ENCODE results near the gene MCTP1. TPM values are rescaled to one million over a fixed set of nuclear protein-coding genes. Genes with fewer than 3 reads are reported as not detected.

Gene MCTP1
- total RNA-seq, 1 donor from 2014 or later = not detected

DNA sequence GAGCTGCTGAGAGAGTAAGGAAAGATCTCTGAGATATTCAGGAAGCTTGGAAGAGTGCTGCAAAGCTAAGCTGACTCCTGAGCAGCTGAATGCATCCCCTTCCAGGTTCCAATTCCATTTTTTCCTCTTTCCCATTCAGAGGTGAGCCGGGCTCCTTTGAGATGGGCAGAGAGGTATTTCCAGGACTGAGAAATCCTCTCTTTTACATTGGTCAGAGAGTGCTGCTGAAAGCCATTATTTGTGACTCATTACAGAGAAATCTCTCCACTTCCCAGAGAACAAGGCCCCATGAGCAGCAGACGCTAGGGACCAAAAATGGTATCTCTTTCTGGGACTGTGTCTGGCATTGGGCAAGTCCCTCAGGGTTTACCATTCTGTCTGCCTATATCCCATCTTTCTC, 3.7 kb downstream of the MCTP1 start:
- Mint-ChIP-seq H3K9me3 (no peaks in the 10 kb centered on the region), H3K27me3 (ENCODE audit: insufficient read depth) (peaks cover 47% of the 10 kb centered on the region), H3K4me3 (no peak overlapping the region), H3K4me1 (ENCODE audit: low read depth) (peaks cover 11% of the 10 kb centered on the region), H3K36me3 (ENCODE audit: low read depth) (no peaks in the 10 kb centered on the region), H3K27ac (no peak overlapping the region)
- no peak for DNase-seq (ENCODE audit: low spot score)
- intact Hi-C loops (cut with micrococcal nuclease) = loop anchor here (10.0 kb wide), 1 partner anchor 1696 kb away; the partner anchor contains the start of genes NR2F1 and NR2F1-AS1

DNA sequence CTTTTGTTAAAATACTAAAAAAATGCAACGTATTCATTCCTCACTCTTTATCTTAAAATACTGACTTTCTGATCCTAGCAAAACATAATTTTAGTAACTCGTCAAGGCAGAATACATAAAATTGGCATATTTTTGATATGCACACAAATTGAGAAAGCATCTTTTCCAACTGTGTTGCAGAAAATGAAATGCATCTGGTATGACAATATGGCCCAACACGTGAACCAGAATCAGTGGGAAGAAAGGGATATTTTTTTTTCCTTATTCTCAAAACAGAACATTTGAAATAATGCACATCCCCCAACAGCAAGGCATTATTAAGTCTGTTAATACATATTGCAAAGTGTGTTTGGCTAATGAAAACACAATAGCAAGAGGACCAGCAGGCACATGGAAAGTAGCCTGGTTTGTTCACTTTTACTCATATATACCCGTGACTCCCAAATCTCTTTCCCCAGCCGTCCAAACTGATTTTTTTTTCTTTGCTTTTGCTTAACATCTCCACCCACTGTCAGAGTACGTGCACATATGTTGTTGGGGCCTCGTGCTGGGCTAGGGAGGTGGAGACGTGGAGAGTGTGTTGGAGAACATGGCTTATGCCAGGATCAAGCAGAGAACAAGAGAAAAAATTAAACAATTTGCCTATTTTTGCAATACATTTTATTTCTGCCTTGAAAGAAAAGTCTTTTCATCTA, 4.3 kb downstream of the MCTP1 start:
- peaks cover 44% of the 10 kb centered on the region for H3K27me3 Mint-ChIP-seq (ENCODE audit: insufficient read depth)
- no peak overlapping the region for H3K4me3 Mint-ChIP-seq
- no peaks in the 10 kb centered on the region for H3K36me3 Mint-ChIP-seq (ENCODE audit: low read depth)
- no peaks in the 10 kb centered on the region for H3K9me3 Mint-ChIP-seq
- H3K4me1 Mint-ChIP-seq (ENCODE audit: low read depth) = peaks cover 10% of the 10 kb centered on the region
- no peak for DNase-seq (ENCODE audit: low spot score)
- H3K27ac Mint-ChIP-seq = no peak overlapping the region
- intact Hi-C loops (cut with micrococcal nuclease) = loop anchor here (10.0 kb wide), 1 partner anchor 1696 kb away; the partner anchor contains the start of genes NR2F1 and NR2F1-AS1

DNA sequence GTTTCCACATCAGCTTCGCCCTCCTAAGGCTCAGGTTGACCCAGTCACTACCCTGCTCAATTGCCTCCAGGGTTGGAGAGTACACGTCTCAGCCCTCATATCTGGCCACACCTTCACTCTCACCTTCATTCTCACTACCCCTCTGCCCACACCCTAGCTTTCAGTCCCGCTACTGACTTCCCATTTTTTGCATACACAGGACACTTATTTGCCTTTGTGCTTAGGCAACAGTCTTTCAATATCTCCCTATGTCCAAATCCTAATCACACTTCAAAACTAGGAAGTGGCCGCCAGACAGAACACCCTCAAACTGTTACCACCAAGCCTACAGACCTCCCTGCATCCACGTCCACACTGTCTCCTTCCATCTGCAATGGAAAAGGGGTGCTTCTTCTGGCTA, 10.9 kb downstream of the MCTP1 start:
- H3K4me3 Mint-ChIP-seq = no peak overlapping the region
- no peaks in the 10 kb centered on the region for H3K36me3 Mint-ChIP-seq (ENCODE audit: low read depth)
- intact Hi-C loops (cut with micrococcal nuclease) = no loop called here
- no peaks in the 10 kb centered on the region for H3K4me1 Mint-ChIP-seq (ENCODE audit: low read depth)
- DNase-seq (ENCODE audit: low spot score) = no peak
- H3K27ac Mint-ChIP-seq = no peak overlapping the region
- H3K9me3 Mint-ChIP-seq = no peaks in the 10 kb centered on the region
- H3K27me3 Mint-ChIP-seq (ENCODE audit: insufficient read depth) = peaks cover 11% of the 10 kb centered on the region

DNA sequence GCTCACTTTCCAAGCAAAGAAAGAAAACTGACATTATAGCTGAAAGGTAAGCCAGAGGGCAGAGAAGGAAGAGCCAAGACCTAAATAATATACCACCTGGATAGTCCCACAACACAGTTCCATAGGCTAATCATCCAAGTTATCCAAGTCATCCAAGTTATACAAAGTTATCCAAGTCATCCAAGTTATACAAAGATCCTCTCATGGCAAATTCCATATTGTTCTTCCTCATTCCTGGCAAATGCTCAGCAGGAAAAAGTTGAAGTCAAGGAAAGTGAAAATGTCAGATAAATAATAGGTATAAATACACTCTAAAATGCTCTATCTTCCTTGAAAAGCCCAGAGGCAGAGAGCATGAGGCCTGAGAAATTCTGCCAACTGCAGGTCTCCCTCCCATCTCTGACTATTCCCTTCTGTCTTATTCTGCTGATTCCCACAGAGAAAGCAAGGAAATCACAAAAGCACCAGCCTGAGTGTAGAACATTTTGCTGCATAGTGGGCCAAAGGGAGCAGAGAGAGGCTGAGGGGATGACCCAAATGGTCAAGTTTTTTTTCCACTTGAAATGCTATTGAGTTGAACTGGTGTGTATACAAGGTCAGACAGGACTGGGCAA, 12.5 kb downstream of the MCTP1 start:
- Mint-ChIP-seq H3K9me3 (no peaks in the 10 kb centered on the region), H3K4me3 (no peak overlapping the region), H3K27ac (no peak overlapping the region), H3K36me3 (ENCODE audit: low read depth) (no peaks in the 10 kb centered on the region), H3K4me1 (ENCODE audit: low read depth) (no peaks in the 10 kb centered on the region), H3K27me3 (ENCODE audit: insufficient read depth) (peaks cover 16% of the 10 kb centered on the region)
- intact Hi-C loops (cut with micrococcal nuclease) = no loop called here
- DNase-seq (ENCODE audit: low spot score) = no peak

DNA sequence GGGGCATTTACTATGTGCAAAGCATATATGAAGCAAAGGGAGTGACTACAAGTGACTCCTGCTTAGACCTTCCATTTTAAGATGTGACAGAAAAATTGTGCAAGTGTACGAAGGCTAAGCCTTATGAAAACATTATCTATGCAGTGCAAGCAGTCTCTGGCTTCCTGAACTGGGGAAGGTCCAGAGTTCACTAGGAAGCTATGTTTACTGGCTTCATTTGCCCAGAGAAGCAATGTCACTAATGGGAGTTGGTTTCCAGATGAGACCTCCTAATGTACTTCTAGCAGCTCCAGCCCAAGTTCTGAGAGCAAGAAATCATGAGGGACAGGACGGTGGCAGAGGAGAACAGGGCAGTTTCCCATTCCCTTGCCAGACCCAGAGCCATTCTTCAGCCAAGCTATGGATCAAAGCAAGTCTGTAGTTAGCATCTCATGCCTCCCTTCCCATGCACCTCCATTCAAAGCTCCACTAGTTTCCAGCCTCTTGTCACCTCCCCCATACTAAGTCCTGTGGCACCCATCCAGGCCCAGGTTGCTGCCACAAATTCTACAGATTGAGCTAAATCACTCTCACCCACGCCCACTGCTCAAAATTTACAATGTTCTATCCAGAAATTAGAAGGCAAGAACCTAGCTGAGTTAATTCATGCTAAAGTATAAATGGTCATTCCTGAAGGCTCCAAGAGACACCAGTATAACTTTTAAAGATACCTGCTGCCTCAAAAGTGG, 21.8 kb downstream of the MCTP1 start:
- no peaks in the 10 kb centered on the region for H3K4me1 Mint-ChIP-seq (ENCODE audit: low read depth)
- H3K36me3 Mint-ChIP-seq (ENCODE audit: low read depth) = no peaks in the 10 kb centered on the region
- H3K27me3 Mint-ChIP-seq (ENCODE audit: insufficient read depth) = peaks cover 13% of the 10 kb centered on the region
- H3K9me3 Mint-ChIP-seq = no peaks in the 10 kb centered on the region
- no peak for DNase-seq (ENCODE audit: low spot score)
- no peak overlapping the region for H3K27ac Mint-ChIP-seq
- intact Hi-C loops (cut with micrococcal nuclease) = no loop called here
- no peak overlapping the region for H3K4me3 Mint-ChIP-seq

DNA sequence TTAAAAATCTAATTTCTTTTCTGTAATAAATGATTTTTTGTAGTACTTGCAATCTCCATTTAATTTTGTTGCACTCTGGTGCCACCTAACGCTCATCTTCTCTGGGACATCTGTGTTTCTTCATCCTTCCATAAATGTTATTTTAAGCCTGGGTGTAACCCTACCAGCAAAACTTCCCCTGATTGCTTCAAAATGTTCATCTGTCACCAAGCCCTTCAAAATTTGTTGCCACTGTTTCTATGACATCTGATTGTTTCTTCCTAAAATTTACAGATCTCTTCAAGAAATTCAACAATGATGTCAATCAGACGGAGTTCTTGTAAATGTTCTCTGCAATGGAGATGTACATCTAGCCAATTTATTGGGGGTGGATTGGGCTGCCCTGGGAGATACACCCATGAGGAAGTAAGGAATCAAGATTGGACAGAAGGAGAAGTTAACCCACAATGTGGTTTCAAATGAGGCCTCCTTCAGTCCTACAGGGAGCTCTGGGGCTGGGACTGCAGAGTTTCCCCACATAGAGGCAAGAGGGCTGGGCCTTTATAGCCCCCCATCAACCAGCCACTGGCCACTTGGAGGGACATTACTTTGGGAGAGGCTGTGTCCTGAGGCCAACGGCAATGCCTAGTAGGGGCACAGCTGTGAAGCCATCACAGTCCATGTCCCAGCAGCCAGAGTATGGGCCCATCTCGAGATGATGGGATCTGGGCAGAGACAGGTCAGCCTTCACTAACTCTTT, 23.3 kb downstream of the MCTP1 start:
- H3K4me1 Mint-ChIP-seq (ENCODE audit: low read depth) = no peaks in the 10 kb centered on the region
- no peak overlapping the region for H3K27ac Mint-ChIP-seq
- H3K4me3 Mint-ChIP-seq = no peak overlapping the region
- H3K36me3 Mint-ChIP-seq (ENCODE audit: low read depth) = no peaks in the 10 kb centered on the region
- H3K9me3 Mint-ChIP-seq = no peaks in the 10 kb centered on the region
- peaks cover 6% of the 10 kb centered on the region for H3K27me3 Mint-ChIP-seq (ENCODE audit: insufficient read depth)
- DNase-seq (ENCODE audit: low spot score) = no peak
- intact Hi-C loops (cut with micrococcal nuclease) = loop anchor here (1.0 kb wide), 1 partner anchor 293 kb away; no protein-coding TSS in a partner anchor

DNA sequence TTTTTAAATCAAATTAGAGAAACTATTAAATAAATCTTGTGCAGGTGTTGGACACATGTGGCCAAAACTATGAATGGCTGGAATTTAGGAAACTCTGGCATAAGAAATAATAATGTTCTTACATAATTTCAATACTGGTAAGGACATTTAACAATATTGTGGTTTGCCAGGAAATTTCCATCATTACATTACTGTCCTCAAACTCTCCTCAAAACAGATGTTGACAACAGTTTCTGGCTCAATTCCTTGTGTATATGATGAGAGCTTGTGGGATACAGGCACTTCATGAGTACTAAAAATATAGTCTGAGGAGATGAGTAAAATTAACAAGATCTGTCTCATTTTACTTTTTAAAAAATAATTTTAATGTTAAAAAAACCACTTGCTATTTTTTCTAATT, 27.9 kb downstream of the MCTP1 start:
- no peaks in the 10 kb centered on the region for H3K4me1 Mint-ChIP-seq (ENCODE audit: low read depth)
- H3K27me3 Mint-ChIP-seq (ENCODE audit: insufficient read depth) = peaks cover 19% of the 10 kb centered on the region
- DNase-seq (ENCODE audit: low spot score) = no peak
- H3K4me3 Mint-ChIP-seq = no peak overlapping the region
- intact Hi-C loops (cut with micrococcal nuclease) = no loop called here
- no peak overlapping the region for H3K27ac Mint-ChIP-seq
- H3K9me3 Mint-ChIP-seq = no peaks in the 10 kb centered on the region
- H3K36me3 Mint-ChIP-seq (ENCODE audit: low read depth) = no peaks in the 10 kb centered on the region

DNA sequence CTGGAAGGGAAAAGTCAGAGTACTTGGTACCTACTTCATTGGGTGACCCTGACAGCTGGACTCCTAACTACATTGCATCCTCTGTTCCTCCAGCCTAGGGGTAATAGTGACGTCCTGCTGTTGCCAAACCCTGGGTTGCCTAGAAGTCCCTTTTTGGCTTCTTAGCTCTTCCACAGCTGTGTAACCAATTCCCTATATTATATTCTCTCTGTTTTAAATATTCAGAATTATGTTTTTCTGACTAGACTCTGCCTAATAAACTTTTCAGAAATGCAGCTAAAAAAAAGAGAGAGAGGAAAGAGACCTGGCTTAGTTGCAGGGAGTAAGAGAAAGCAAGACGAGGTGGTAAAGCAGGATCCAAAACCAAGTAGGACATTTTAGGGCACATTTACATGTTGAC, 28.4 kb downstream of the MCTP1 start:
- intact Hi-C loops (cut with micrococcal nuclease) = no loop called here
- DNase-seq (ENCODE audit: low spot score) = no peak
- H3K27ac Mint-ChIP-seq = no peak overlapping the region
- no peaks in the 10 kb centered on the region for H3K36me3 Mint-ChIP-seq (ENCODE audit: low read depth)
- H3K4me3 Mint-ChIP-seq = no peak overlapping the region
- H3K27me3 Mint-ChIP-seq (ENCODE audit: insufficient read depth) = peaks cover 16% of the 10 kb centered on the region
- no peaks in the 10 kb centered on the region for H3K4me1 Mint-ChIP-seq (ENCODE audit: low read depth)
- H3K9me3 Mint-ChIP-seq = no peaks in the 10 kb centered on the region

DNA sequence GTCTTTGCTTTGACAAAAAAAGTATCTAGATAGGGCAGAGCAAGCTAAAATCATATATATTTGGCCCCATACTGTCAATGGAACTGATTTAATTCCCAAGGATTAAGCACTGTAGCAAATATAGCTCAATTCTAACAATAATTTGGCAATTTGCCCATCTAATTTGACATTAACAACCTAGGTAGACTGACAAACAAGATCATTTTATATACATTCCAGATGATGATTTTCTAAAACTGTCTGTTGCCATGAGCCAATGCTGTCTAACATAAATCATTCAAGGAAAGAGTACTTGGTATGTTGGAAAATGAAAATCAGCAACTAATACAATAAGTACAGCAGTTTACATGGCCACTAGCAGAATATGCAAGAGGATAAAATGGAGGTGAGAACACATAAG, 32.1 kb downstream of the MCTP1 start:
- no peaks in the 10 kb centered on the region for H3K9me3 Mint-ChIP-seq
- H3K4me1 Mint-ChIP-seq (ENCODE audit: low read depth) = no peaks in the 10 kb centered on the region
- intact Hi-C loops (cut with micrococcal nuclease) = no loop called here
- H3K36me3 Mint-ChIP-seq (ENCODE audit: low read depth) = no peaks in the 10 kb centered on the region
- H3K4me3 Mint-ChIP-seq = no peak overlapping the region
- H3K27me3 Mint-ChIP-seq (ENCODE audit: insufficient read depth) = peaks cover 12% of the 10 kb centered on the region
- DNase-seq (ENCODE audit: low spot score) = no peak
- no peak overlapping the region for H3K27ac Mint-ChIP-seq

DNA sequence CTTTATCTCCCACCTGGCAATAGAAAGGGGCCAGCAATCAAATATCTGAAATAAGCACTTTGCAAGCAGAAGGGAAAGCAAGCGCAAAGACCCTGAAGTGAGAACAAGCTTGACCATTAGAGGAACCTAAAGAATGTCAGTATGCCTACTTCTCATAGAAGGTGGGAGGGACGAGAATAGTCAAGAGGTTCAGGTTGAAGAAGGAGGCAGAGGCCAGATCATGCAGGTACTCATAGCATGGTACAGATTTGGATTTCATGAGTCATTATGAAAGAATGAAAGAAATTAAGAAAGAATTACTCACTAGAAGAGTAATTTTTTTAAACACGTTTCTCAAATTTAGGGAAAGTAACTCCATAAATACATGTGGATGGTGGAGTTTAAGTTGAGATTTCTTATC, 33.7 kb downstream of the MCTP1 start:
- DNase-seq (ENCODE audit: low spot score) = no peak
- Mint-ChIP-seq H3K9me3 (no peaks in the 10 kb centered on the region), H3K36me3 (ENCODE audit: low read depth) (no peaks in the 10 kb centered on the region), H3K4me3 (no peak overlapping the region), H3K27me3 (ENCODE audit: insufficient read depth) (peaks cover 13% of the 10 kb centered on the region), H3K4me1 (ENCODE audit: low read depth) (no peaks in the 10 kb centered on the region), H3K27ac (no peak overlapping the region)
- intact Hi-C loops (cut with micrococcal nuclease) = no loop called here

DNA sequence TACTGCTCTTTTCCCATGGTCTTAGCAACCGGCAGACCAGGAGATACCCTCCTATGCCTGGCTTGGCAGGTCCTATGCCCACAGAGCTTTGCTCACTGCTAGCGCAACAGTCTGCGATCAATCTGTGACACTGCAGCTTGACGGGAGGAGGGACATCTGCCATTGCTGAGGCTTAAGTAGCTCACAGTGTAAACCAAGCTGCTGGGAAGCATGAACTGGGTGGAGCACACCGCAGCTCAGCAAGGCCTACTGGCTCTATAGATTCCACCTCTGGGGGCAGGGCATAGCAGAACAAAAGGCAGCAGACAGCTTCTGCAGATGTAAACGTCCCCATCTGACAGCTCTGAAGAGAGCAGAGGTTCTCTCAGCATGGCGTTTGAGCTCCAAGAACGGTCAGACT, 40.4 kb downstream of the MCTP1 start:
- Mint-ChIP-seq H3K4me3 (no peak overlapping the region), H3K36me3 (ENCODE audit: low read depth) (no peaks in the 10 kb centered on the region), H3K9me3 (no peaks in the 10 kb centered on the region), H3K4me1 (ENCODE audit: low read depth) (peaks cover 5% of the 10 kb centered on the region), H3K27ac (no peak overlapping the region), H3K27me3 (ENCODE audit: insufficient read depth) (peaks cover 2% of the 10 kb centered on the region)
- intact Hi-C loops (cut with micrococcal nuclease) = no loop called here
- no peak for DNase-seq (ENCODE audit: low spot score)

DNA sequence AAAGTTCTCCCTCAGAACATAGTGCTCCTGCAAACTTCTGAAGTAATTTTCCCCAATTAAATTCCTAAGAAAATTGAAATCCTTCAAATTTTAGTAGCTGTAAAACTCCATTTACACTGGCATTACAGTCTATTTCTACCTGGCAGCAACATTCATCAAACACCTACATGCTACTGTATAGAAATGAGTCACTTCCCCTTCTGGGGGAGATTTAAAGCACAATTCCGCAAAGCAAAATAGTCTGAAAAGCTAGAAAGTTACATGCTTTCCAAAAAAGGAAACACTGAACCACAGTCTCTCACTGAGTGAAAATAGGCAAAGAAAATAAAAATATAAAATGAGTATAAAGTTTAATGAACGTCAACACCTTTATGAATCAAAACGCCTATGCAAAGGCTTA, 43.3 kb downstream of the MCTP1 start:
- Mint-ChIP-seq H3K27me3 (ENCODE audit: insufficient read depth) (no peaks in the 10 kb centered on the region), H3K4me3 (no peak overlapping the region)
- intact Hi-C loops (cut with micrococcal nuclease) = no loop called here

DNA sequence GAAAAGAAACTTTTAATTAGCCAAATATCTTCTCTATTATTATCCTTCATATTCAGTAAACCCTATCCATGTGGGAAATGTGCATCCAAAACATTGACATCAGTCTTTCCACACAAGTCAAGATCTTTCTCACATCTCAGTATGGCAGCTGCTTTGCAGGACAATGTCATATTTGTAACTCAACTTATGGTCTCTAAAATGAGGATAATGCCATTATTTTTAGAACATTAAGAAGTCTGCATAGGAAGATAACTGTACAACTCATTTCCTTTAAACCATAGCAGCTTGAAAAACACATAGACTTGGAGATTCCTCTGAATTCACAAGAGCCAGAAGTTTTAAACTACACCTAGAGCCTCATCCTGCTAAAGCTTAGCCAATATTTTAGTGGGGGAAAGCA, 43.7 kb downstream of the MCTP1 start:
- no peak for DNase-seq (ENCODE audit: low spot score)
- intact Hi-C loops (cut with micrococcal nuclease) = no loop called here
- Mint-ChIP-seq H3K4me1 (ENCODE audit: low read depth) (peaks cover 5% of the 10 kb centered on the region), H3K27me3 (ENCODE audit: insufficient read depth) (no peaks in the 10 kb centered on the region), H3K36me3 (ENCODE audit: low read depth) (no peaks in the 10 kb centered on the region), H3K4me3 (no peak overlapping the region), H3K27ac (no peak overlapping the region), H3K9me3 (no peaks in the 10 kb centered on the region)

More for the DNA sequence above, 43.3 kb downstream of the MCTP1 start:
- peaks cover 5% of the 10 kb centered on the region for H3K4me1 Mint-ChIP-seq (ENCODE audit: low read depth)
- no peaks in the 10 kb centered on the region for H3K9me3 Mint-ChIP-seq
- DNase-seq (ENCODE audit: low spot score) = no peak
- no peaks in the 10 kb centered on the region for H3K36me3 Mint-ChIP-seq (ENCODE audit: low read depth)
- no peak overlapping the region for H3K27ac Mint-ChIP-seq

Data from activated T-helper 1 cell treated with anti-CD3 and anti-CD28 coated beads, Interleukin-12 subunit alpha, Interleukin-12 subunit beta, Interleukin-2, Interleukin-4 antibody, amounts not matched to agents 30 ng/mL and 10 ng/mL and 1 ng/mL, durations not matched to agents 14 hours and 24 hours and 36 hours (primary cell).